ENCODE data around the gene IFITM5. TPM values are rescaled to one million over a fixed set of nuclear protein-coding genes. Genes with fewer than 3 reads are reported as not detected.

Gene IFITM5
- total and polyA plus RNA-seq, 2 donors (not counting 1 experiment from before 2014, with no cell fraction given), result not detected

- ChIA-PET CTCF (interaction anchor here (0.6 to 1.9 kb wide), 7 partner anchors 10 to 92 kb away, joined by 3 to 11 read pairs (median 4); partner anchors contain the start of gene BET1L), POLR2A (interaction anchor here (0.6 to 2.3 kb wide), 7 partner anchors 10 to 98 kb away, joined by 3 to 34 read pairs (median 3); partner anchors contain the start of genes PSMD13 and SIRT3)
- Histone ChIP-seq H3K27me3 (replicated peaks in 1 of 4; ENCODE audit: control extremely low read depth in 1 of 4, control insufficient read depth in 3 of 4, insufficient read depth in 4 of 4, low read length in 3 of 4) (no peaks in the 10 kb centered on the region), H2AFZ (ENCODE audit: insufficient read depth, low read depth, low read length, poor library complexity, severe bottlenecking) (peak overlapping the region; percentile 59), H3K9ac (ENCODE audit: low read length) (no peak overlapping the region), H3K79me2 (ENCODE audit: control insufficient read depth, insufficient read depth, low read length) (no peaks in the 10 kb centered on the region), H3K4me1 (ENCODE audit: control insufficient read depth in 2 of 2, insufficient read depth in 2 of 2, low read length in 2 of 2) (peaks cover 17 to 22% of the 10 kb centered on the region in 2 donors), H4K20me1 (ENCODE audit: control insufficient read depth, insufficient read depth, low read length, poor library complexity, severe bottlenecking) (no peaks in the 10 kb centered on the region), H3K27ac (ENCODE audit: low read length in 2 of 2) (no peak overlapping the region), H3K4me2 (replicated peaks; ENCODE audit: low read depth, low read length, poor library complexity, severe bottlenecking) (peak overlapping the region; percentile 38), H3K36me3 (replicated peaks in 1 of 2; ENCODE audit: control extremely low read depth in 1 of 2, control insufficient read depth in 1 of 2, extremely low read depth in 1 of 2, insufficient read depth in 2 of 2, low read length in 1 of 2) (peaks cover 0 to 14% of the 10 kb centered on the region in 2 experiments), H3K4me3 (ENCODE audit: control extremely low read depth in 1 of 5, extremely low read depth in 1 of 5, insufficient read depth in 1 of 5, low read depth in 2 of 5, low read length in 4 of 5) (no peak overlapping the region), H3K9me3 (ENCODE audit: control extremely low read depth in 1 of 3, control insufficient read depth in 2 of 3, insufficient read depth in 1 of 3, low read length in 2 of 3) (peaks cover 2 to 10% (median 4%) of the 10 kb centered on the region in 3 donors)
- Mint-ChIP-seq H3K4me1 (peaks cover 30% of the 10 kb centered on the region), H3K27ac (peak overlapping the region; percentile 54), H3K27me3 (no peaks in the 10 kb centered on the region), H3K4me3 (peak overlapping the region; percentile 24), H3K9me3 (ENCODE audit: insufficient read depth) (peaks cover 4% of the 10 kb centered on the region)
- WGBS (ENCODE audit: insufficient coverage), result 55% methylated on average over 8 of the region's 14 CpGs
- ATAC-seq (ENCODE audit: low read depth) (peak; percentile 69), DNase-seq (peak; percentile 56)
- TF ChIP-seq CTCF (IDR thresholded peaks at IDR 0.05) (no peak), EZH2 (IDR thresholded peaks at IDR 0.05; ENCODE audit: borderline replicate concordance, insufficient read depth, low read depth, low read length, poor library complexity, severe bottlenecking) (no peak)
- intact Hi-C loops (cut with micrococcal nuclease), result no loop called here
Observed at GRCh38 chr11:256952-257737, 42.2 kb downstream of the IFITM5 start.

- peaks cover 30% of the 10 kb centered on the region for H3K4me1 Mint-ChIP-seq
- DNase-seq, result no peak
- intact Hi-C loops (cut with micrococcal nuclease), result no loop called here
- peak overlapping the region; percentile 50 for H3K27ac Mint-ChIP-seq
- no peaks in the 10 kb centered on the region for H3K79me2 ChIP-seq (ENCODE audit: control insufficient read depth, insufficient read depth, low read length)
- H3K4me3 Mint-ChIP-seq, result peak overlapping the region; percentile 26
- H3K27me3 Mint-ChIP-seq, result no peaks in the 10 kb centered on the region
- 100% methylated on average over 2 of the region's 2 CpGs for WGBS (ENCODE audit: insufficient coverage)
- POLR2A ChIA-PET, result no interaction called here
- peaks cover 0 to 27% of the 10 kb centered on the region in 2 experiments for H3K36me3 ChIP-seq (replicated peaks in 1 of 2; ENCODE audit: control extremely low read depth in 1 of 2, control insufficient read depth in 1 of 2, extremely low read depth in 1 of 2, insufficient read depth in 2 of 2, low read length in 1 of 2)
- H4K20me1 ChIP-seq (ENCODE audit: control insufficient read depth, insufficient read depth, low read length, poor library complexity, severe bottlenecking), result no peaks in the 10 kb centered on the region
- H2AFZ ChIP-seq (ENCODE audit: insufficient read depth, low read depth, low read length, poor library complexity, severe bottlenecking), result no peak overlapping the region
- no peak for ATAC-seq (ENCODE audit: low read depth)
- no peaks in the 10 kb centered on the region for H3K9me3 Mint-ChIP-seq (ENCODE audit: insufficient read depth)
- H3K27me3 ChIP-seq (replicated peaks in 1 of 4; ENCODE audit: control extremely low read depth in 1 of 4, control insufficient read depth in 3 of 4, insufficient read depth in 4 of 4, low read length in 3 of 4), result no peaks in the 10 kb centered on the region
- peaks cover 17 to 24% of the 10 kb centered on the region in 2 donors for H3K4me1 ChIP-seq (ENCODE audit: control insufficient read depth in 2 of 2, insufficient read depth in 2 of 2, low read length in 2 of 2)
- H3K4me2 ChIP-seq (replicated peaks; ENCODE audit: low read depth, low read length, poor library complexity, severe bottlenecking), result no peak overlapping the region
- H3K9ac ChIP-seq (ENCODE audit: low read length), result no peak overlapping the region
- TF ChIP-seq EZH2 (IDR thresholded peaks at IDR 0.05; ENCODE audit: borderline replicate concordance, insufficient read depth, low read depth, low read length, poor library complexity, severe bottlenecking) (no peak), CTCF (IDR thresholded peaks at IDR 0.05) (no peak)
- no peak overlapping the region for H3K27ac ChIP-seq (ENCODE audit: low read length in 2 of 2)
- H3K9me3 ChIP-seq (ENCODE audit: control extremely low read depth in 1 of 3, control insufficient read depth in 2 of 3, insufficient read depth in 1 of 3, low read length in 2 of 3), result no peaks in the 10 kb centered on the region
- CTCF ChIA-PET, result interaction anchor here (1.1 kb wide), 1 partner anchor 18 kb away, joined by 3 read pairs; no protein-coding TSS in a partner anchor
- no peak overlapping the region for H3K4me3 ChIP-seq (ENCODE audit: control extremely low read depth in 1 of 5, extremely low read depth in 1 of 5, insufficient read depth in 1 of 5, low read depth in 2 of 5, low read length in 4 of 5)
Observed at GRCh38 chr11:255816-256215, 43.5 kb downstream of the IFITM5 start.
